Ovary (tissue), 3 donors: ENCODE data around the gene ZNF443.

Experiments
- CTCF ChIP-seq, 3 donors: fragments of 450-650 bp in 2 of 3; fragments of 200-600 bp in 1 of 3; IDR thresholded peaks; one replicate each; pipeline versions ENCODE4 v1.5.1 to v1.8.0; 2016 to 2022; ENCODE audit warnings: antibody characterized with exemption in 3 of 3, mild to moderate bottlenecking in 1 of 3
- EP300 ChIP-seq: sonication (generic); formaldehyde crosslinking; IDR thresholded peaks from one replicate; pipeline ENCODE4 v1.6.1; 2017; ENCODE audit warnings: antibody characterized with exemption
- POLR2A ChIP-seq: fragments of 450-650 bp; IDR thresholded peaks from one replicate; pipeline ENCODE4 v1.6.1; 2017; ENCODE audit warnings: antibody characterized with exemption, mild to moderate bottlenecking, moderate library complexity
- donor health status: DM: no; HTN: no; CAD: no.

GRCh38 chr19:12464769-12465168 is 23.9 kb upstream of the ZNF443 start:
- TF ChIP-seq CTCF (IDR thresholded peaks at IDR 0.05) (no peak), POLR2A (no peak), EP300 (no peak)
